Measurements from ENCODE around the gene FHIT.
"Not testable (repeated sequence)": the region's sequence is repeated elsewhere in the genome, so short reads cannot be mapped to it uniquely, and the experiment has no call there.

Gene FHIT

GRCh38 chr3:61051666-61052065 is 199.6 kb downstream of the FHIT start:
- no peak for DNase-seq

GRCh38 chr3:61045169-61045568 is 206.1 kb downstream of the FHIT start:
- not testable (repeated sequence) for DNase-seq

- no peak for DNase-seq
Measured at GRCh38 chr3:61043156-61043555, 208.1 kb downstream of the FHIT start.

GRCh38 chr3:61040618-61041017 is 210.6 kb downstream of the FHIT start:
- DNase-seq, result no peak

- DNase-seq, result no peak
Measured at GRCh38 chr3:61035573-61035972, 215.7 kb downstream of the FHIT start.

GRCh38 chr3:61032991-61033390 is 218.3 kb downstream of the FHIT start:
- no peak for DNase-seq

GRCh38 chr3:61031503-61031902 is 219.7 kb downstream of the FHIT start:
- no peak for DNase-seq

GRCh38 chr3:61030469-61031035 is 220.7 kb downstream of the FHIT start:
- no peak for DNase-seq

GRCh38 chr3:61029194-61029593 is 222.1 kb downstream of the FHIT start:
- DNase-seq, result no peak

GRCh38 chr3:61018807-61019206 is 232.4 kb downstream of the FHIT start:
- no peak for DNase-seq

GRCh38 chr3:61017028-61017427 is 234.2 kb downstream of the FHIT start:
- DNase-seq, result not testable (repeated sequence)

- no peak for DNase-seq
Measured at GRCh38 chr3:61015859-61016258, 235.4 kb downstream of the FHIT start.

- no peak for DNase-seq
Measured at GRCh38 chr3:61015408-61015807, 235.8 kb downstream of the FHIT start.

GRCh38 chr3:61008998-61009380 is 242.3 kb downstream of the FHIT start:
- no peak for DNase-seq

- DNase-seq, result peak; percentile 5
Measured at GRCh38 chr3:61008153-61008997, 242.9 kb downstream of the FHIT start.

GRCh38 chr3:61005591-61005990 is 245.7 kb downstream of the FHIT start:
- no peak for DNase-seq

- no peak for DNase-seq
Measured at GRCh38 chr3:60998858-60999257, 252.4 kb downstream of the FHIT start.

GRCh38 chr3:60992395-60992794 is 258.9 kb downstream of the FHIT start:
- peak; percentile 81 for DNase-seq

- DNase-seq, result no peak
Measured at GRCh38 chr3:60990442-60990730, 260.9 kb downstream of the FHIT start.

- no peak for DNase-seq
Measured at GRCh38 chr3:60989626-60990441, 261.4 kb downstream of the FHIT start.

GRCh38 chr3:60987191-60987590 is 264.1 kb downstream of the FHIT start:
- not testable (repeated sequence) for DNase-seq

- DNase-seq, result no peak
Measured at GRCh38 chr3:60986552-60986951, 264.7 kb downstream of the FHIT start.

- no peak for DNase-seq
Measured at GRCh38 chr3:60983906-60984305, 267.3 kb downstream of the FHIT start.

GRCh38 chr3:60980342-60980692 is 270.9 kb downstream of the FHIT start:
- no peak for DNase-seq
